ENCODE measurements around the gene KRT31.

GRCh38 chr17:41396340-41396739, 1.1 kb downstream of the KRT31 start:
- TF ChIP-seq POLR2A (IDR thresholded peaks at IDR 0.05; ENCODE audit: extremely low read depth, insufficient read length) (no peak), CTCF (IDR thresholded peaks at IDR 0.05; ENCODE audit: low read depth, low read length) (no peak), MYC (IDR thresholded peaks at IDR 0.05; ENCODE audit: low read depth, low read length) (no peak)
- TF ChIP-seq, protein P1, sequence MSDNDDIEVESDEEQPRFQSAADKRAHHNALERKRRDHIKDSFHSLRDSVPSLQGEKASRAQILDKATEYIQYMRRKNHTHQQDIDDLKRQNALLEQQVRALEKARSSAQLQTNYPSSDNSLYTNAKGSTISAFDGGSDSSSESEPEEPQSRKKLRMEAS (IDR thresholded peaks at IDR 0.05; ENCODE audit: low read depth, low read length) = no peak
